Peyer's patch (tissue), 4 donors: ENCODE data around the gene SCRT2.

ENCODE experiments used
- CTCF ChIP-seq, 6 experiments: fragments of 450-650 bp in 4 of 6; fragments of 200-600 bp in 2 of 6; sonication (generic) in 1 of 6; IDR thresholded peaks; one replicate each; pipeline ENCODE4 v1.5.1; 2017 to 2019; ENCODE audit warnings: antibody characterized with exemption in 6 of 6, mild to moderate bottlenecking in 3 of 6, moderate library complexity in 1 of 6
- POLR2A ChIP-seq, 2 donors: fragments of 450-650 bp; IDR thresholded peaks; one replicate each; pipeline ENCODE4 v1.5.1; 2017; ENCODE audit warnings: antibody characterized with exemption in 2 of 2, mild to moderate bottlenecking in 2 of 2, moderate library complexity in 2 of 2

GRCh38 chr20:682123-682522 lies 6.5 kb upstream of the SCRT2 start:
- TF ChIP-seq POLR2A (IDR thresholded peaks at IDR 0.05) (no peak), CTCF (IDR thresholded peaks at IDR 0.05) (no peak)
